ENCODE results near the gene SPEG.

- TF ChIP-seq POLR2AphosphoS5 (IDR thresholded peaks at IDR 0.05; ENCODE audit: borderline replicate concordance, low read depth, low read length) (no peak), EZH2 (IDR thresholded peaks at IDR 0.05) (no peak), FOXP2 (optimal IDR thresholded peaks at IDR 0.05; ENCODE audit: control extremely low read depth, extremely low read length, insufficient read depth) (no peak)
Observed at GRCh38 chr2:219536425-219536824, 101.8 kb downstream of the SPEG start.

Data from SK-N-MC (cell line).